Skin epidermis (tissue), 12 donors: Measurements from ENCODE around the gene FSCN2.
"Not testable (repeated sequence)": the region's sequence is repeated elsewhere in the genome, so short reads cannot be mapped to it uniquely, and the experiment has no call there.

Source experiments
- H3K27ac ChIP-seq, 21 experiments: fragments of 200-600 bp; sonication (generic) in 11 of 21; one replicate each; pipeline ENCODE4 v1.5.0; 2020; ENCODE audit warnings: mild to moderate bottlenecking in 3 of 21, inconsistent platforms in 2 of 21, moderate library complexity in 2 of 21
- H3K4me3 ChIP-seq, 7 experiments: fragments of 200-600 bp; sonication (generic) in 2 of 7; one replicate each; pipeline ENCODE4 v1.5.0; 2020; ENCODE audit warnings: inconsistent platforms in 2 of 7, mild to moderate bottlenecking in 2 of 7, moderate library complexity in 1 of 7

Gene FSCN2

DNA sequence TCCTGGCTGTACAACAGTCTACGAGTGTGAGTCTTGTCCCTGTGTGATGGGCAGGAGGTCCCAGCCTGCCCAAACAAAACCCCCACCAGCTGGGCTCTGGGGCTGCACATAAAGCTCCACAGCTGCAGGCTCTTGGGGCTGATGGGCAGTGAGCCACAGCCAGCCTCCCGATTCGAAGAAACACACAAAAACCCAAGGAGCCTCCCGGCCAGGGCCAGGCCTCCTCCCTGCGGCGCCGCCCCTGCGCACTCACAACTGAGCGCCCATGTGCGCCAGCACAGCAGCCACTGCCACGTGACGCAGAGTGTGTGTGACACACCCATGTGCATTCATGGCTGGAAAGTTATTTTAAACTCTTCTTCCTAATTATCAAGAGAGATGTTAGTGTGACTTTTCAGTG is 54.6 kb downstream of the FSCN2 start:
- H3K27ac ChIP-seq = no peak overlapping the region

DNA sequence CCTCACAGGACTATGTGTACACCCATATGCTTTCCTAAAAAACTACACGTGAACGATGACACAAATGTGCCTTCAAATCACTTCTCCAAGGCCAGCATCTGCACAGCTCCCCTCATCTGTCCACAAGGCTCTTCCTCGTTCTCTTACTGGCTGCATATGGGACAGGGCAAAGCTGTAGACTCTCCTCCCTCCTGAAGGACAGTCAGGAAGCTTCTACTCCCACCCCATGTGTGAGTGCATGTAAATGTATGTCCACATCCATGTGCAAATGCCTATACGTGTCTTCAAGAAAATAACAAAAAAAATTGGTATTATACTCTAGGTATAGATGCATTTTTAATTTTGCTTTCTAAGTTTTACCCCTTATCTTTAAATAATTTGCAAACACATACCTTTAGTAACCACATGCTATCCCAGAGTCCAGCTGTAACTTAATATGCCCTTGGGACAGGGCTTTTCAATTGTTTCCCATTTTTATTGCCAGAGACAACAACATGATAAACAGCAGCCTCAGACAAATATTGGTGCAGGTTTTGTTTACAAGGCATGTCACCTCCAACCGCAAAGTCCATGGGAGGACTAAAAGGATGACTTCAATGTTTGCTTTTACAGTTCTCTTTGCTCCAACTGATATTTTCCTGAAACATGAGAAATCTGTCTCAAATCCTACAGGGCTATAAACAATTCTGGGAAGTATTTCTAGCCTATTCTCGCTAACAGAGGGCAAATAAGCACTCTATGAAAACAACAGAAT is 55.6 kb downstream of the FSCN2 start:
- Histone ChIP-seq H3K4me3 (no peak overlapping the region), H3K27ac (no peak overlapping the region)

More for the DNA sequence above, 54.6 kb downstream of the FSCN2 start:
- no peak overlapping the region for H3K4me3 ChIP-seq

DNA sequence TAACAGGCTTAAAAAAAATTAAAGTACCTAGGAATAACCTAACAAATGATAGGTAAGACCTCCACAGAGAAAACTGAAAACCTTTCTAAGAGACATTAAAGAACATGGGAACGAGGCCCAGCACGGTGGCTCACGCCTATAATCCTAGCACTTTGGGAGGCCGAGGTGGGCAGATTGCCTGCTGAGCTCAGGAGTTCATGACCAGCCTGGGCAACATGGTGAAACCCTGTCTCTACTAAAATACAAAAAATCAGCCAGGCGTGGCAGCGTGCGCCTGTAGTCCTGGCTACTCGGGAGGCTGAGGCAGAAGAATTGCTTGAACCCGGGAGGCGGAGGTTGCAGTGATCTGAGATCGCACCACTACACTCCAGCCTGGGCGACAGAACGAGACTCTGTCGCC is 56.6 kb downstream of the FSCN2 start:
- H3K4me3 ChIP-seq, H3K27ac ChIP-seq: not testable (repeated sequence)

DNA sequence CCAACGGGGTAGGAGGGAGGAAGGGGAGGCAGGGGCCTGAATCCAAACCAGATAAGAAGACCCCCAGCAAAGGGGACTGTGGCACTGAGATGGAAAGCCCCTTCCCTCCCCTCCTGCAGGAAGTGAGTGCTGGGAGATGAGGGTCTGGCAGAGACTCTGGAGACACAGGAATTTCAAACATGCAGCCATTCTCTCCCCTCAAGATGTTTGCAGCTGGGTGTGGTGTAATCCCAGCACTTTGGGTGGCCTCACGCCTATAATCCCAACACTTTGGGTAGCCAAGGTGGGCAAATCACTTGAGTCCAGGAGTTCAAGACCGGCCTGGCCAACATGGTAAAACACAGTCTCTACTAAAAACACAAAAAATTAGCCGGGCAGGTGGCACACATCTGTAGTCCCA is 57.9 kb downstream of the FSCN2 start:
- no peak overlapping the region for H3K27ac ChIP-seq
- no peak overlapping the region for H3K4me3 ChIP-seq
